IMR-90 (cell line): Measurements from ENCODE around the gene CDH1. TPM values are rescaled to one million over a fixed set of nuclear protein-coding genes. Genes with fewer than 3 reads are reported as not detected.

Experiments
- ATAC-seq: fragments of 200-7000 bp; cut with Tn5 transposase; 2 replicates; pipeline ENCODE4 v1.9.1; 2020; ENCODE audit warnings: low read depth, mild to moderate bottlenecking, moderate library complexity
- BruUV-seq: library from RNA; stranded (reverse); fragments of 400-500 nt; replicated peaks from 2 replicates; lab custom pipeline; 2021; lab: Mats Ljungman, UMichigan
- CTCF ChIA-PET: fragments of 300-600 bp; formaldehyde crosslinking; extraction: SDS; loops from one replicate; lab custom pipeline; 2021; ENCODE audit warnings: antibody characterized with exemption; lab: Yijun Ruan, JAX
- POLR2A ChIA-PET: fragments of 300-600 bp; sonication (Branson Sonifier 250); formaldehyde crosslinking; loops from one replicate; lab custom pipeline; 2022; ENCODE audit warnings: antibody characterized with exemption; ENCODE audit not compliant: unreplicated experiment; lab: Charles Lee
- DNase-seq: peaks from one replicate; pipeline ENCODE4 v3.0.0; 2013
- H2AFZ ChIP-seq: replicated peaks from 2 replicates; pipeline ENCODE3; 2013; ENCODE audit warnings: low read length, mild to moderate bottlenecking; ENCODE audit not compliant: poor library complexity
- H2AK5ac ChIP-seq: 2 replicates; pipeline ENCODE4 v1.6.1; 2013; ENCODE audit warnings: low read depth, low read length, inconsistent platforms
- H2AK9ac ChIP-seq: replicated peaks from 2 replicates; pipeline ENCODE3; 2013; ENCODE audit warnings: mild to moderate bottlenecking, low read depth, low read length, moderate library complexity; ENCODE audit not compliant: poor library complexity
- H2BK120ac ChIP-seq: 2 replicates; pipeline ENCODE4 v1.6.1; 2013; ENCODE audit warnings: low read depth, low read length, inconsistent platforms
- H2BK15ac ChIP-seq: 3 replicates; pipeline ENCODE4 v1.6.1; 2013; ENCODE audit warnings: low read depth, low read length, inconsistent platforms
- H2BK20ac ChIP-seq: 2 replicates; pipeline ENCODE4 v1.6.1; 2013; ENCODE audit warnings: low read depth, mild to moderate bottlenecking, inconsistent platforms, low read length, moderate library complexity
- H2BK5ac ChIP-seq: 2 replicates; pipeline ENCODE4 v1.6.1; 2013; ENCODE audit warnings: mild to moderate bottlenecking, low read depth, low read length, inconsistent platforms; ENCODE audit not compliant: poor library complexity, severe bottlenecking
- H3K14ac ChIP-seq: replicated peaks from 2 replicates; pipeline ENCODE4 v1.6.1; 2013; ENCODE audit warnings: low read depth, low read length, inconsistent platforms
- H3K18ac ChIP-seq: 2 replicates; pipeline ENCODE4 v1.6.1; 2013; ENCODE audit warnings: low read depth, low read length, control low read depth
- H3K23ac ChIP-seq: 2 replicates; pipeline ENCODE4 v1.6.1; 2013; ENCODE audit warnings: low read depth, low read length, inconsistent platforms
- H3K27ac ChIP-seq: 2 replicates; pipeline ENCODE4 v1.5.1; 2013; ENCODE audit warnings: mild to moderate bottlenecking, control low read depth, low read length; ENCODE audit not compliant: insufficient read depth
- H3K27me3 ChIP-seq: 2 replicates; pipeline ENCODE4 v1.6.1; 2013; ENCODE audit warnings: low read length; ENCODE audit not compliant: control insufficient read depth, insufficient read depth
- H3K36me3 ChIP-seq: 2 replicates; pipeline ENCODE4 v1.6.1; 2013; ENCODE audit warnings: low read length, mixed read lengths; ENCODE audit not compliant: control insufficient read depth, insufficient read depth
- H3K4ac ChIP-seq: 2 replicates; pipeline ENCODE4 v1.6.1; 2013; ENCODE audit warnings: low read depth, low read length, inconsistent platforms
- H3K4me1 ChIP-seq: 2 replicates; pipeline ENCODE4 v1.6.1; 2013; ENCODE audit warnings: low read length, mixed read lengths; ENCODE audit not compliant: control insufficient read depth, insufficient read depth
- H3K4me2 ChIP-seq: 2 replicates; pipeline ENCODE4 v1.6.1; 2013; ENCODE audit warnings: low read depth, mild to moderate bottlenecking, control low read depth, low read length, moderate library complexity
- H3K4me3 ChIP-seq: 2 replicates; pipeline ENCODE4 v1.5.1; 2013; ENCODE audit warnings: low read depth, mild to moderate bottlenecking, control low read depth, low read length, moderate library complexity; ENCODE audit not compliant: insufficient read depth
- H3K56ac ChIP-seq: 2 replicates; pipeline ENCODE4 v1.6.1; 2013; ENCODE audit warnings: low read length, inconsistent platforms; ENCODE audit not compliant: insufficient read depth; ENCODE audit errors: extremely low read depth
- H3K79me1 ChIP-seq, 2 experiments: 2 replicates each; pipeline ENCODE4 v1.6.1; 2013; ENCODE audit warnings: low read length in 2 of 2, inconsistent platforms in 1 of 2, low read depth in 1 of 2
- H3K9ac ChIP-seq: 2 replicates; pipeline ENCODE4 v1.6.1; 2013; ENCODE audit warnings: low read depth, low read length, control low read depth
- H3K9me1 ChIP-seq: 2 replicates; pipeline ENCODE4 v1.6.1; 2013; ENCODE audit warnings: low read length, inconsistent platforms; ENCODE audit not compliant: insufficient read depth
- H3K9me3 ChIP-seq: 2 replicates; pipeline ENCODE4 v1.6.1; 2013; ENCODE audit warnings: low read length; ENCODE audit not compliant: control insufficient read depth, insufficient read depth
- H4K20me1 ChIP-seq: 2 replicates; pipeline ENCODE4 v1.6.1; 2013; ENCODE audit warnings: low read length, inconsistent platforms; ENCODE audit not compliant: insufficient read depth
- H4K5ac ChIP-seq: 2 replicates; pipeline ENCODE4 v1.6.1; 2013; ENCODE audit warnings: mild to moderate bottlenecking, low read depth, low read length, control low read depth
- H4K8ac ChIP-seq, 2 experiments: 2 replicates each; pipeline ENCODE4 v1.6.1; 2013; ENCODE audit warnings: low read depth in 2 of 2, low read length in 2 of 2, control low read depth in 1 of 2, inconsistent platforms in 1 of 2
- H4K91ac ChIP-seq: 2 replicates; pipeline ENCODE4 v1.6.1; 2013; ENCODE audit warnings: low read depth, low read length, inconsistent platforms; ENCODE audit not compliant: insufficient read depth
- BHLHE40 ChIP-seq: fragments of 150-350 bp; IDR thresholded peaks from 2 replicates; pipeline ENCODE4 v1.6.1; 2016; ENCODE audit warnings: mild to moderate bottlenecking, low read depth, low read length
- CEBPB ChIP-seq: IDR thresholded peaks from 2 replicates; pipeline ENCODE4 v1.6.1; 2012; ENCODE audit warnings: low read depth, low read length, improper control_type of control experiment
- CHD1 ChIP-seq: IDR thresholded peaks from 2 replicates; pipeline ENCODE4 v1.6.1; 2012; ENCODE audit warnings: low read depth, low read length, improper control_type of control experiment
- CTCF ChIP-seq: conservative IDR thresholded peaks from 2 replicates; pipeline ENCODE4 v1.5.1; 2012; ENCODE audit warnings: mild to moderate bottlenecking, low read depth, low read length, improper control_type of control experiment
- ELK1 ChIP-seq: fragments of 150-350 bp; IDR thresholded peaks from 2 replicates; pipeline ENCODE4 v1.6.1; 2016; ENCODE audit warnings: low read depth, mild to moderate bottlenecking, low read length, moderate library complexity, borderline replicate concordance
- FOS ChIP-seq: fragments of 150-350 bp; IDR thresholded peaks from 2 replicates; pipeline ENCODE4 v1.6.1; 2016; ENCODE audit warnings: low read depth, low read length
- MAFK ChIP-seq: IDR thresholded peaks from 2 replicates; pipeline ENCODE4 v1.6.1; 2012; ENCODE audit warnings: low read depth, low read length, improper control_type of control experiment
- MAZ ChIP-seq: IDR thresholded peaks from 2 replicates; pipeline ENCODE4 v1.6.1; 2012; ENCODE audit warnings: low read depth, mild to moderate bottlenecking, low read length, improper control_type of control experiment, moderate library complexity, borderline replicate concordance
- MXI1 ChIP-seq: IDR thresholded peaks from 2 replicates; pipeline ENCODE4 v1.6.1; 2012; ENCODE audit warnings: low read depth, mild to moderate bottlenecking, low read length, moderate library complexity, borderline replicate concordance
- NFE2L2 ChIP-seq: fragments of 150-350 bp; IDR thresholded peaks from 2 replicates; pipeline ENCODE4 v1.6.1; 2016; ENCODE audit warnings: low read depth, mild to moderate bottlenecking, low read length
- POLR2A ChIP-seq: IDR thresholded peaks from 2 replicates; pipeline ENCODE4 v1.6.1; 2012; ENCODE audit warnings: mild to moderate bottlenecking, low read depth, low read length
- RAD21 ChIP-seq: IDR thresholded peaks from 2 replicates; pipeline ENCODE4 v1.6.1; 2012; ENCODE audit warnings: low read length, improper control_type of control experiment
- RCOR1 ChIP-seq: IDR thresholded peaks from 2 replicates; pipeline ENCODE4 v1.6.1; 2012; ENCODE audit warnings: mild to moderate bottlenecking, low read length, improper control_type of control experiment; ENCODE audit not compliant: insufficient replicate concordance
- RFX5 ChIP-seq: IDR thresholded peaks from 2 replicates; pipeline ENCODE4 v1.8.0; 2012; ENCODE audit warnings: low read depth, mild to moderate bottlenecking, low read length, moderate library complexity
- SMC3 ChIP-seq: fragments of 150-350 bp; IDR thresholded peaks from 2 replicates; pipeline ENCODE4 v1.6.1; 2016; ENCODE audit warnings: low read depth, mild to moderate bottlenecking, antibody characterized with exemption, low read length, moderate library complexity
- USF2 ChIP-seq: fragments of 150-350 bp; IDR thresholded peaks from 2 replicates; pipeline ENCODE4 v1.6.1; 2017; ENCODE audit warnings: mild to moderate bottlenecking, antibody characterized with exemption, low read length, low read depth
- WGBS, 2 experiments: methylation state at CpG; one replicate each; pipeline versions ENCODE4 v1.1.5 to v1.1.7; 2013; ENCODE audit warnings: missing lambda C conversion rate in 2 of 2; ENCODE audit not compliant: insufficient read length in 1 of 2; ENCODE audit errors: extremely low coverage in 2 of 2; 5-methylcytosine and 5-hydroxymethylcytosine counted together
- dilution Hi-C: fragments of 300-500 bp; cut with HindIII; formaldehyde crosslinking; loops from one replicate; pipeline ENCODE4 v1.14.3; 2018; ENCODE audit warnings: low sequenced_read_pairs; ENCODE audit not compliant: unreplicated experiment
- in situ Hi-C: fragments of 300-500 bp; cut with MboI; formaldehyde crosslinking; loops from 3 replicates; pipeline ENCODE4 v1.14.3; 2019; ENCODE audit warnings: low sequenced_read_pairs, inconsistent platforms, mixed read lengths
- intact Hi-C: fragments of 100-400 bp; cut with micrococcal nuclease; formaldehyde crosslinking; loops from 2 replicates; pipeline ENCODE4 v1.10.0; 2022
- polyA plus RNA-seq, 3 experiments: library from polyadenylated mRNA; depleted of rRNA; stranded (reverse); fragments of >200 nt; gene quantifications; 2 replicates each; pipeline ENCODE4 v1.2.3, GENCODE V29; 2012; ENCODE audit warnings: low replicate concordance in 1 of 3
- total RNA-seq: library from RNA; depleted of rRNA; stranded (reverse); fragments of >200 nt; gene quantifications from 2 replicates; pipeline ENCODE4 v1.2.3, GENCODE V29; 2012

CDH1 gene
- total and polyA plus RNA-seq, 2 of the 4 experiments (the other 2 are of a cell fraction): under 0.01 TPM; not detected in 1

GRCh38 chr16:68835970-68836369 is 98.9 kb downstream of the CDH1 start:
- Histone ChIP-seq H3K14ac (no peak overlapping the region), H3K9ac (no peak overlapping the region), H4K8ac (no peak overlapping the region), H2AFZ (no peak overlapping the region), H3K23ac (no peak overlapping the region), H3K36me3 (no peaks in the 10 kb centered on the region), H4K5ac (no peak overlapping the region), H3K9me3 (no peaks in the 10 kb centered on the region), H4K91ac (no peak overlapping the region), H3K9me1 (no peaks in the 10 kb centered on the region), H2BK5ac (no peak overlapping the region), H3K4me3 (no peak overlapping the region), H2AK9ac (no peak overlapping the region), H3K79me1 (no peaks in the 10 kb centered on the region), H3K4me1 (no peaks in the 10 kb centered on the region), H2BK15ac (no peak overlapping the region), H2AK5ac (no peak overlapping the region), H2BK20ac (no peak overlapping the region), H3K27me3 (0 out of 2 replicates have a peak, but pooled peaks cover 2% of the 10 kb centered on the region), H3K4me2 (no peak overlapping the region), H3K4ac (no peak overlapping the region), H4K20me1 (no peaks in the 10 kb centered on the region), H3K27ac (no peak overlapping the region), H3K18ac (no peak overlapping the region), H3K56ac (no peak overlapping the region), H2BK120ac (no peak overlapping the region)
- TF ChIP-seq CHD1 (no peak), POLR2A (no peak), RCOR1 (no peak), RFX5 (no peak), MXI1 (no peak), ELK1 (no peak), SMC3 (no peak), BHLHE40 (no peak), CEBPB (no peak), MAFK (no peak), CTCF (no peak), RAD21 (no peak), FOS (no peak), MAZ (no peak), USF2 (no peak), NFE2L2 (no peak)
- dilution Hi-C loops: no loop called here
- intact Hi-C loops: no loop called here
- BruUV-seq: no TSS peak
- DNase-seq (no peak), ATAC-seq (no peak)
- WGBS, 2 experiments: 83% methylated on average over 2 of the region's 5 CpGs; no CpG with 5 or more reads in 1 of the 2 experiments
- in situ Hi-C loops: no loop called here
- ChIA-PET CTCF (no interaction called here), POLR2A (no interaction called here)
